Mesendoderm (in vitro differentiated cells): ENCODE data around the gene IGFALS.
"Not testable (repeated sequence)": the region's sequence is repeated elsewhere in the genome, so short reads cannot be mapped to it uniquely, and the experiment has no call there.

Experiments
- DNase-seq: peaks from one replicate; pipeline ENCODE4 v3.0.0; 2013
- H2AK5ac ChIP-seq: 2 replicates; pipeline ENCODE4 v1.6.1; 2013; ENCODE audit warnings: low read length, inconsistent platforms
- H2BK120ac ChIP-seq: 2 replicates; pipeline ENCODE4 v1.6.1; 2013; ENCODE audit warnings: low read depth, mild to moderate bottlenecking, low read length, moderate library complexity, mixed read lengths
- H2BK15ac ChIP-seq: replicated peaks from 2 replicates; pipeline ENCODE4 v1.6.1; 2013; ENCODE audit warnings: low read depth, mild to moderate bottlenecking, moderate library complexity
- H2BK5ac ChIP-seq: 2 replicates; pipeline ENCODE4 v1.6.1; 2013; ENCODE audit warnings: low read length, inconsistent platforms
- H3K18ac ChIP-seq: 2 replicates; pipeline ENCODE4 v1.6.1; 2013; ENCODE audit warnings: mild to moderate bottlenecking, low read length, mixed read lengths
- H3K23ac ChIP-seq: one replicate; pipeline ENCODE4 v1.6.1; 2013; ENCODE audit warnings: low read length
- H3K27ac ChIP-seq: 2 replicates; pipeline ENCODE4 v1.5.1; 2013; ENCODE audit warnings: low read depth, mild to moderate bottlenecking, inconsistent platforms, low read length, moderate library complexity
- H3K27me3 ChIP-seq: 2 replicates; pipeline ENCODE4 v1.6.1; 2013; ENCODE audit warnings: low read length, control low read depth, mild to moderate bottlenecking, inconsistent platforms; ENCODE audit not compliant: insufficient read depth, poor library complexity
- H3K36me3 ChIP-seq: 2 replicates; pipeline ENCODE4 v1.6.1; 2013; ENCODE audit warnings: low read length, inconsistent platforms; ENCODE audit not compliant: control insufficient read depth, insufficient read depth
- H3K4ac ChIP-seq: one replicate; pipeline ENCODE4 v1.6.1; 2013; ENCODE audit warnings: low read depth, mild to moderate bottlenecking, low read length, moderate library complexity
- H3K4me1 ChIP-seq: 2 replicates; pipeline ENCODE4 v1.6.1; 2013; ENCODE audit warnings: low read depth, low read length, inconsistent platforms; ENCODE audit not compliant: control insufficient read depth
- H3K4me2 ChIP-seq: 2 replicates; pipeline ENCODE4 v1.6.1; 2013; ENCODE audit warnings: low read length
- H3K4me3 ChIP-seq: 2 replicates; pipeline ENCODE4 v1.5.1; 2013; ENCODE audit warnings: mild to moderate bottlenecking, low read length
- H3K56ac ChIP-seq: one replicate; pipeline ENCODE4 v1.6.1; 2013; ENCODE audit warnings: low read length
- H3K79me1 ChIP-seq: 2 replicates; pipeline ENCODE4 v1.6.1; 2013; ENCODE audit warnings: low read length, inconsistent platforms
- H3K79me2 ChIP-seq: 2 replicates; pipeline ENCODE4 v1.6.1; 2013; ENCODE audit warnings: mild to moderate bottlenecking, low read length; ENCODE audit not compliant: control insufficient read depth, insufficient read depth
- H3K9ac ChIP-seq: 2 replicates; pipeline ENCODE4 v1.6.1; 2013; ENCODE audit warnings: low read length, inconsistent platforms
- H4K5ac ChIP-seq: one replicate; pipeline ENCODE4 v1.6.1; 2013; ENCODE audit warnings: low read length
- H4K8ac ChIP-seq: one replicate; pipeline ENCODE4 v1.6.1; 2013; ENCODE audit warnings: low read depth, mild to moderate bottlenecking, control low read depth, low read length, moderate library complexity
- WGBS: extraction: QIAGEN DNeasy Blood & Tissue Kit; methylation state at CpG from one replicate; pipeline ENCODE4 v1.1.7; 2013; ENCODE audit warnings: low lambda C conversion rate, missing lambda C conversion rate; ENCODE audit not compliant: insufficient coverage; ENCODE audit errors: extremely low coverage; 5-methylcytosine and 5-hydroxymethylcytosine counted together

The IGFALS gene

GRCh38 chr16:1809281-1809801, 15.8 kb upstream of the IGFALS start:
- Histone ChIP-seq H3K56ac (no peak overlapping the region), H2AK5ac (no peak overlapping the region), H2BK120ac (no peak overlapping the region), H3K18ac (no peak overlapping the region), H4K8ac (no peak overlapping the region), H3K4me1 (no peaks in the 10 kb centered on the region), H2BK15ac (no peak overlapping the region), H2BK5ac (no peak overlapping the region), H3K79me1 (no peaks in the 10 kb centered on the region), H4K5ac (no peak overlapping the region), H3K4me2 (no peak overlapping the region), H3K79me2 (no peaks in the 10 kb centered on the region), H3K27me3 (no peaks in the 10 kb centered on the region), H3K36me3 (no peaks in the 10 kb centered on the region), H3K4me3 (no peak overlapping the region), H3K4ac (no peak overlapping the region), H3K27ac (no peak overlapping the region), H3K9ac (no peak overlapping the region), H3K23ac (no peak overlapping the region)
- peak; percentile 43 for DNase-seq
- WGBS, result no CpG with 5 or more reads among the region's 28 CpGs

- Histone ChIP-seq H3K9ac (no peak overlapping the region), H3K4me1 (no peaks in the 10 kb centered on the region), H2BK120ac (no peak overlapping the region), H3K79me1 (no peaks in the 10 kb centered on the region), H3K36me3 (no peaks in the 10 kb centered on the region), H3K4me3 (no peak overlapping the region), H3K27me3 (no peaks in the 10 kb centered on the region), H2BK15ac (no peak overlapping the region), H4K5ac (no peak overlapping the region), H2BK5ac (no peak overlapping the region), H2AK5ac (no peak overlapping the region), H3K27ac (no peak overlapping the region), H3K23ac (no peak overlapping the region), H3K18ac (no peak overlapping the region), H3K4me2 (no peak overlapping the region), H3K4ac (no peak overlapping the region), H3K56ac (no peak overlapping the region), H3K79me2 (no peaks in the 10 kb centered on the region), H4K8ac (no peak overlapping the region)
- no peak for DNase-seq
- no CpG with 5 or more reads among the region's 18 CpGs for WGBS
These were observed 15.2 kb upstream of the IGFALS start for GRCh38 chr16:1808691-1809090.

GRCh38 chr16:1807626-1808025, 14.1 kb upstream of the IGFALS start:
- Histone ChIP-seq H3K79me2 (no peaks in the 10 kb centered on the region), H3K27ac (no peak overlapping the region), H3K23ac (no peak overlapping the region), H3K9ac (no peak overlapping the region), H2BK15ac (no peak overlapping the region), H3K4me3 (no peak overlapping the region), H3K4ac (no peak overlapping the region), H3K4me1 (no peaks in the 10 kb centered on the region), H3K27me3 (no peaks in the 10 kb centered on the region), H2BK5ac (no peak overlapping the region), H3K79me1 (no peaks in the 10 kb centered on the region), H4K5ac (no peak overlapping the region), H2AK5ac (no peak overlapping the region), H3K56ac (no peak overlapping the region), H3K36me3 (no peaks in the 10 kb centered on the region), H2BK120ac (no peak overlapping the region), H3K18ac (no peak overlapping the region), H4K8ac (no peak overlapping the region), H3K4me2 (no peak overlapping the region)
- no CpG with 5 or more reads among the region's 10 CpGs for WGBS
- DNase-seq, result no peak

- H3K23ac ChIP-seq, result no peak overlapping the region
- H2BK15ac ChIP-seq, result no peak overlapping the region
- no peaks in the 10 kb centered on the region for H3K79me2 ChIP-seq
- H3K4me2 ChIP-seq, result no peak overlapping the region
- no peak overlapping the region for H2BK5ac ChIP-seq
- H2BK120ac ChIP-seq, result no peak overlapping the region
- WGBS, result no CpG with 5 or more reads among the region's 10 CpGs
- no peak overlapping the region for H3K4ac ChIP-seq
- no peak overlapping the region for H4K8ac ChIP-seq
- no peak for DNase-seq
- H3K79me1 ChIP-seq, result no peaks in the 10 kb centered on the region
- no peak overlapping the region for H3K4me3 ChIP-seq
- H3K27me3 ChIP-seq, result no peaks in the 10 kb centered on the region
- no peak overlapping the region for H2AK5ac ChIP-seq
- no peak overlapping the region for H3K18ac ChIP-seq
- no peak overlapping the region for H3K9ac ChIP-seq
- no peaks in the 10 kb centered on the region for H3K4me1 ChIP-seq
- no peak overlapping the region for H3K56ac ChIP-seq
- H4K5ac ChIP-seq, result no peak overlapping the region
- no peak overlapping the region for H3K27ac ChIP-seq
- no peaks in the 10 kb centered on the region for H3K36me3 ChIP-seq
These were observed 7.2 kb upstream of the IGFALS start for GRCh38 chr16:1800701-1801100.

- not testable (repeated sequence) for H3K4me3 ChIP-seq, DNase-seq, H3K36me3 ChIP-seq, H3K79me2 ChIP-seq, H4K8ac ChIP-seq, H3K23ac ChIP-seq, H2BK120ac ChIP-seq, H3K4me2 ChIP-seq, H2AK5ac ChIP-seq, H3K4me1 ChIP-seq, H3K27ac ChIP-seq, H2BK15ac ChIP-seq, H3K9ac ChIP-seq, H3K79me1 ChIP-seq, H3K4ac ChIP-seq, H4K5ac ChIP-seq, H3K27me3 ChIP-seq, H3K18ac ChIP-seq, H2BK5ac ChIP-seq, H3K56ac ChIP-seq
- WGBS, result no CpG with 5 or more reads among the region's 5 CpGs
These were observed 5.8 kb upstream of the IGFALS start for GRCh38 chr16:1799263-1799662.

GRCh38 chr16:1794908-1795666, 1.6 kb upstream of the IGFALS start:
- H3K4me1 ChIP-seq, result no peaks in the 10 kb centered on the region
- H4K5ac ChIP-seq, result no peak overlapping the region
- no peaks in the 10 kb centered on the region for H3K79me1 ChIP-seq
- no peaks in the 10 kb centered on the region for H3K27me3 ChIP-seq
- no peak overlapping the region for H2BK5ac ChIP-seq
- H3K9ac ChIP-seq, result no peak overlapping the region
- no peak overlapping the region for H3K4ac ChIP-seq
- no peaks in the 10 kb centered on the region for H3K36me3 ChIP-seq
- H2BK15ac ChIP-seq, result no peak overlapping the region
- H3K23ac ChIP-seq, result no peak overlapping the region
- H3K4me2 ChIP-seq, result no peak overlapping the region
- H3K27ac ChIP-seq, result no peak overlapping the region
- H3K18ac ChIP-seq, result no peak overlapping the region
- H2BK120ac ChIP-seq, result no peak overlapping the region
- no peak overlapping the region for H3K56ac ChIP-seq
- no peaks in the 10 kb centered on the region for H3K79me2 ChIP-seq
- WGBS, result no CpG with 5 or more reads among the region's 32 CpGs
- DNase-seq, result no peak
- H3K4me3 ChIP-seq, result no peak overlapping the region
- H2AK5ac ChIP-seq, result no peak overlapping the region
- no peak overlapping the region for H4K8ac ChIP-seq
